Endothelial cell of umbilical vein (primary cell): ENCODE results near the gene LRRC14B. TPM values are rescaled to one million over a fixed set of nuclear protein-coding genes. Genes with fewer than 3 reads are reported as not detected.
"Not testable (repeated sequence)": the region's sequence is repeated elsewhere in the genome, so short reads cannot be mapped to it uniquely, and the experiment has no call there.

ENCODE experiments used
- BruUV-seq: library from RNA; stranded (reverse); fragments of 400-500 nt; replicated peaks from 2 replicates; lab custom pipeline; 2021; lab: Mats Ljungman, UMichigan
- CTCF ChIA-PET: fragments of 300-600, 350-600 bp; sonication (Branson Sonifier 250); formaldehyde crosslinking; loops from one replicate; lab custom pipeline; 2021; ENCODE audit warnings: antibody characterized with exemption, inconsistent platforms; lab: Charles Lee
- POLR2A ChIA-PET: fragments of 300-600, 350-600 bp; sonication (Branson Sonifier 250); formaldehyde crosslinking; loops from one replicate; lab custom pipeline; 2021; ENCODE audit warnings: antibody characterized with exemption, inconsistent platforms; lab: Charles Lee
- DNase-seq: peaks from one replicate; pipeline ENCODE4 v3.0.0-alpha.2; 2011; ENCODE audit warnings: low read depth, low spot score
- FAIRE-seq: peaks from 2 replicates; lab custom pipeline; 2011; peaks lifted over from hg19 to GRCh38; lab: Jason Lieb, UNC
- H2AFZ ChIP-seq: 2 replicates; pipeline ENCODE4 v1.6.0; 2012; ENCODE audit warnings: low read depth, low read length, control low read depth, inconsistent platforms
- H3K27ac ChIP-seq: 2 replicates; pipeline ENCODE4 v1.5.1; 2011; ENCODE audit warnings: low read depth, mild to moderate bottlenecking, control low read depth, low read length, moderate library complexity; ENCODE audit not compliant: insufficient read depth
- H3K27me3 ChIP-seq, 2 experiments: 2 replicates each; pipeline versions ENCODE4 v1.6.0 to v1.6.1; 2011; ENCODE audit warnings: low read length in 2 of 2, mixed read lengths in 1 of 2; ENCODE audit not compliant: control insufficient read depth in 2 of 2, insufficient read depth in 2 of 2
- H3K36me3 ChIP-seq, 2 experiments: 2 replicates in 1 of 2; 3 replicates in 1 of 2; pipeline ENCODE4 v1.5.1; 2011; ENCODE audit warnings: low read length in 2 of 2, mild to moderate bottlenecking in 1 of 2, moderate library complexity in 1 of 2; ENCODE audit not compliant: control insufficient read depth in 2 of 2, insufficient read depth in 2 of 2; ENCODE audit errors: extremely low read depth in 1 of 2
- H3K4me1 ChIP-seq: 3 replicates; pipeline ENCODE4 v1.5.1; 2011; ENCODE audit warnings: mild to moderate bottlenecking, low read length; ENCODE audit not compliant: control insufficient read depth, insufficient read depth; ENCODE audit errors: extremely low read depth
- H3K4me2 ChIP-seq: 2 replicates; pipeline ENCODE4 v1.6.1; 2011; ENCODE audit warnings: low read length, control low read depth, mixed read lengths; ENCODE audit not compliant: insufficient read depth
- H3K4me3 ChIP-seq, 3 experiments: fragments of 200-600 bp in 1 of 3; sonication (generic), shearing (Covaris generic) in 1 of 3; replicated peaks in 1 of 3; 2 replicates each; pipeline ENCODE4 v1.5.1; 2011 to 2016; ENCODE audit warnings: control low read depth in 3 of 3, low read length in 3 of 3, mild to moderate bottlenecking in 2 of 3, inconsistent platforms in 1 of 3, low read depth in 1 of 3, moderate library complexity in 1 of 3; ENCODE audit not compliant: insufficient read depth in 1 of 3
- H3K79me2 ChIP-seq: 2 replicates; pipeline ENCODE4 v1.6.0; 2012; ENCODE audit warnings: low read length, inconsistent platforms; ENCODE audit not compliant: control insufficient read depth, insufficient read depth
- H3K9ac ChIP-seq: replicated peaks from 2 replicates; pipeline ENCODE3; 2011; ENCODE audit warnings: low read length, control low read depth; ENCODE audit not compliant: insufficient read depth; ENCODE audit errors: extremely low read depth
- H3K9me1 ChIP-seq: replicated peaks from 3 replicates; pipeline ENCODE4 v1.6.0; 2011; ENCODE audit warnings: mild to moderate bottlenecking, low read length; ENCODE audit not compliant: control insufficient read depth, insufficient read depth; ENCODE audit errors: extremely low read depth
- H3K9me3 ChIP-seq: replicated peaks from 2 replicates; pipeline ENCODE4 v1.5.1; 2012; ENCODE audit warnings: low read length, inconsistent platforms; ENCODE audit not compliant: control insufficient read depth, insufficient read depth
- H4K20me1 ChIP-seq: replicated peaks from 2 replicates; pipeline ENCODE3; 2011; ENCODE audit warnings: mild to moderate bottlenecking, low read length; ENCODE audit not compliant: control insufficient read depth, insufficient read depth; ENCODE audit errors: extremely low read depth
- EZH2 ChIP-seq: IDR thresholded peaks from 2 replicates; pipeline ENCODE4 v1.6.1; 2012; ENCODE audit warnings: borderline replicate concordance, low read depth, mild to moderate bottlenecking, moderate library complexity, low read length, inconsistent platforms; ENCODE audit not compliant: severe bottlenecking
- FOS ChIP-seq: IDR thresholded peaks from 2 replicates; pipeline ENCODE4 v1.6.1; 2011; ENCODE audit warnings: mild to moderate bottlenecking, low read length, moderate library complexity, borderline replicate concordance; ENCODE audit not compliant: insufficient read depth
- GATA2 ChIP-seq: IDR thresholded peaks from 2 replicates; pipeline ENCODE4 v1.7.0; 2011; ENCODE audit warnings: low read depth, mild to moderate bottlenecking, moderate library complexity, mixed read lengths, low read length; ENCODE audit not compliant: insufficient read length, insufficient read depth
- JUN ChIP-seq: IDR thresholded peaks from 2 replicates; pipeline ENCODE4 v1.6.1; 2011; ENCODE audit warnings: borderline replicate concordance, low read depth; ENCODE audit not compliant: insufficient read length, insufficient read depth
- MYC ChIP-seq: IDR thresholded peaks from one replicate; pipeline ENCODE4 v1.6.1; 2011; ENCODE audit warnings: mild to moderate bottlenecking, low read depth, low read length
- POLR2A ChIP-seq: IDR thresholded peaks from 2 replicates; pipeline ENCODE4 v1.6.1; 2012; ENCODE audit warnings: low read depth, mild to moderate bottlenecking, control low read depth, low read length
- POLR2AphosphoS5 ChIP-seq: IDR thresholded peaks from 2 replicates; pipeline ENCODE4 v1.6.1; 2012; ENCODE audit warnings: low read depth, mild to moderate bottlenecking, control low read depth, low read length, moderate library complexity; ENCODE audit not compliant: insufficient read depth
- dilution Hi-C: fragments of 300-500 bp; cut with MboI; formaldehyde crosslinking; loops from one replicate; pipeline ENCODE4 v1.15.0; 2019; ENCODE audit warnings: low sequenced_read_pairs; ENCODE audit not compliant: extremely low pct_ligation_motif_present
- intact Hi-C: fragments of 100-400 bp; cut with micrococcal nuclease; formaldehyde crosslinking; loops from one replicate; pipeline ENCODE4 v1.10.0; 2022
- polyA plus RNA-seq, 4 experiments: library from polyadenylated mRNA; depleted of rRNA in 3 of 4; stranded (reverse) in 3 of 4; unstranded in 1 of 4; fragments of >200 nt; gene quantifications; 2 replicates each; pipeline versions ENCODE4 v1.2.1 to v1.2.3, GENCODE V29; 2011 to 2012; ENCODE audit warnings: missing spikeins in 1 of 4
- total RNA-seq: library from RNA; stranded (reverse); gene quantifications from 2 replicates; pipeline ENCODE4 v1.2.3, GENCODE V29; 2021
- TF ChIP-seq, protein P1 (sequence below): IDR thresholded peaks from 2 replicates; pipeline ENCODE4 v1.6.1; 2011; ENCODE audit not compliant: insufficient read depth, insufficient read length
- TF ChIP-seq, protein P2 (sequence below), 2 donors: IDR thresholded peaks; 1 replicate in 1 of 2; 2 replicates in 1 of 2; pipeline ENCODE4 v1.5.1; 2011; ENCODE audit warnings: low read length in 2 of 2, mild to moderate bottlenecking in 2 of 2, moderate library complexity in 2 of 2, control low read depth in 1 of 2, inconsistent platforms in 1 of 2, low read depth in 1 of 2; ENCODE audit not compliant: insufficient read depth in 1 of 2; ENCODE audit errors: extremely low read depth in 1 of 2

Gene LRRC14B
- total and polyA plus RNA-seq, 2 donors (not counting 3 experiments of a cell fraction or from before 2014, with no cell fraction given), result not detected

DNA sequence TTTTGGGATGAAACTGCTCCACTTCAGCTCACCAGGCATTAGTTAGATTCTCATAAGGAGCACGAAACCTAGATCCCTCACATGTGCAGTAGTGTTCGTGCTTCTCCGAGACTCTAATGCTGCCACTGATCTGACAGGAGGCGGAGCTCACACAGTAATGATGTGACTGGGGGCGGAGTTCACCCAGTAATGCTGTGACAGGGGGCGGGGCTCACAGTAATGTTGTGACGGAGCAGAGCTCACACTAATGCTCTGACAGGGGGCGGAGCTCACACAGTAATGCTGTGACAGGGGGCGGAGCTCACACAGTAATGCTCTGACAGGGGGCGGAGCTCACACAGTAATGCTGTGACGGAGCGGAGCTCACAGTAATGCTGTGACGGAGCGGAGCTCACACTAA lies 27.1 kb upstream of the LRRC14B start:
- no peaks in the 10 kb centered on the region for H3K27me3 ChIP-seq
- FAIRE-seq (no peak), DNase-seq (no peak)
- TF ChIP-seq POLR2A, result no peak
- no peak for TF ChIP-seq FOS
- TF ChIP-seq, protein P1, sequence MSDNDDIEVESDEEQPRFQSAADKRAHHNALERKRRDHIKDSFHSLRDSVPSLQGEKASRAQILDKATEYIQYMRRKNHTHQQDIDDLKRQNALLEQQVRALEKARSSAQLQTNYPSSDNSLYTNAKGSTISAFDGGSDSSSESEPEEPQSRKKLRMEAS, result no peak
- TF ChIP-seq JUN, result no peak
- no peak for TF ChIP-seq POLR2AphosphoS5
- TF ChIP-seq MYC, result no peak
- TF ChIP-seq EZH2, result no peak
- TF ChIP-seq, protein P2, sequence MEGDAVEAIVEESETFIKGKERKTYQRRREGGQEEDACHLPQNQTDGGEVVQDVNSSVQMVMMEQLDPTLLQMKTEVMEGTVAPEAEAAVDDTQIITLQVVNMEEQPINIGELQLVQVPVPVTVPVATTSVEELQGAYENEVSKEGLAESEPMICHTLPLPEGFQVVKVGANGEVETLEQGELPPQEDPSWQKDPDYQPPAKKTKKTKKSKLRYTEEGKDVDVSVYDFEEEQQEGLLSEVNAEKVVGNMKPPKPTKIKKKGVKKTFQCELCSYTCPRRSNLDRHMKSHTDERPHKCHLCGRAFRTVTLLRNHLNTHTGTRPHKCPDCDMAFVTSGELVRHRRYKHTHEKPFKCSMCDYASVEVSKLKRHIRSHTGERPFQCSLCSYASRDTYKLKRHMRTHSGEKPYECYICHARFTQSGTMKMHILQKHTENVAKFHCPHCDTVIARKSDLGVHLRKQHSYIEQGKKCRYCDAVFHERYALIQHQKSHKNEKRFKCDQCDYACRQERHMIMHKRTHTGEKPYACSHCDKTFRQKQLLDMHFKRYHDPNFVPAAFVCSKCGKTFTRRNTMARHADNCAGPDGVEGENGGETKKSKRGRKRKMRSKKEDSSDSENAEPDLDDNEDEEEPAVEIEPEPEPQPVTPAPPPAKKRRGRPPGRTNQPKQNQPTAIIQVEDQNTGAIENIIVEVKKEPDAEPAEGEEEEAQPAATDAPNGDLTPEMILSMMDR (IDR thresholded peaks at IDR 0.05; ENCODE audit: extremely low read depth in 1 of 2, insufficient read depth in 1 of 2, low read depth in 1 of 2, low read length in 2 of 2), result no peak
- TF ChIP-seq GATA2, result no peak
- H3K36me3 ChIP-seq, result no peaks in the 10 kb centered on the region
- H4K20me1 ChIP-seq, result no peaks in the 10 kb centered on the region
- ChIA-PET POLR2A (no interaction called here), CTCF (no interaction called here)
- no peak overlapping the region for H3K27ac ChIP-seq
- dilution Hi-C loops (no loop called here), intact Hi-C loops (no loop called here)
- no TSS peak for BruUV-seq
- H3K4me3 ChIP-seq, result no peak overlapping the region
- no peak overlapping the region for H3K9ac ChIP-seq
- no peaks in the 10 kb centered on the region for H3K9me3 ChIP-seq
- no peaks in the 10 kb centered on the region for H3K9me1 ChIP-seq
- no peaks in the 10 kb centered on the region for H3K79me2 ChIP-seq
- H3K4me2 ChIP-seq, result no peak overlapping the region
- no peak overlapping the region for H2AFZ ChIP-seq
- no peaks in the 10 kb centered on the region for H3K4me1 ChIP-seq

DNA sequence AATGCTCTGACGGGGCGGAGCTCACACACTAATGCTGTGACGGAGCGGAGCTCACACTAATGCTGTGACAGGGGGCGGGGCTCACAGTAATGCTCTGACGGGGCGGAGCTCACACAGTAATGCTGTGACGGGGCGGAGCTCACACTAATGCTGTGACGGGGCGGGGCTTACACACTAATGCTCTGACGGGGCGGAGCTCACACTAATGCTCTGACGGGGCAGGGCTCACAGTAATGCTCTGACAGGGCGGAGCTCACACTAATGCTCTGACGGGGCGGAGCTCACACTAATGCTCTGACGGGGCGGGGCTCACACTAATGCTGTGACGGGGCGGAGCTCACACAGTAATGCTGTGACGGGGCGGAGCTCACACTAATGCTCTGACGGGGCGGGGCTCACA lies 26.5 kb upstream of the LRRC14B start:
- dilution Hi-C loops, H3K9ac ChIP-seq, H3K4me2 ChIP-seq, intact Hi-C loops, H3K79me2 ChIP-seq, POLR2A ChIA-PET, H3K4me3 ChIP-seq, H3K36me3 ChIP-seq, H3K9me1 ChIP-seq, H3K27ac ChIP-seq, DNase-seq, H4K20me1 ChIP-seq, H3K4me1 ChIP-seq, CTCF ChIA-PET, FAIRE-seq, H2AFZ ChIP-seq, BruUV-seq, H3K9me3 ChIP-seq, H3K27me3 ChIP-seq: not testable (repeated sequence)
